Thoracic aorta (tissue), 2 donors: ENCODE results near the gene LRRC8A. TPM values are rescaled to one million over a fixed set of nuclear protein-coding genes. Genes with fewer than 3 reads are reported as not detected.
"Not testable (repeated sequence)": the region's sequence is repeated elsewhere in the genome, so short reads cannot be mapped to it uniquely, and the experiment has no call there.

Experiments used
- ATAC-seq: fragments of 150-250 bp; one replicate; pipeline ENCODE4 v1.8.0; 2017; ENCODE audit warnings: low read depth; ENCODE audit not compliant: insufficient number of reproducible peaks, low FRiP score
- DNase-seq: peaks from one replicate; pipeline ENCODE4 v3.0.0-alpha.2; 2020; ENCODE audit warnings: low spot score
- H3K27ac ChIP-seq, 2 donors: fragments of 200-600 bp; sonication (generic); 1 replicate in 1 of 2; 2 replicates in 1 of 2; pipeline ENCODE4 v1.5.1; 2016; ENCODE audit warnings: mild to moderate bottlenecking in 2 of 2, moderate library complexity in 2 of 2
- H3K27me3 ChIP-seq: fragments of 200-600 bp; sonication (generic); replicated peaks from 2 replicates; pipeline ENCODE4 v1.6.0; 2016; ENCODE audit warnings: mild to moderate bottlenecking; ENCODE audit not compliant: insufficient read depth
- H3K36me3 ChIP-seq: fragments of 200-600 bp; sonication (generic); one replicate; pipeline ENCODE4 v1.5.1; 2016
- H3K4me1 ChIP-seq, 2 donors: fragments of 200-600 bp; sonication (generic); 1 replicate in 1 of 2; 2 replicates in 1 of 2; pipeline versions ENCODE4 v1.5.1 to v1.6.0; 2016; ENCODE audit warnings: low read depth in 2 of 2, mild to moderate bottlenecking in 1 of 2; ENCODE audit not compliant: control insufficient read depth in 1 of 2
- H3K4me3 ChIP-seq: fragments of 200-600 bp; sonication (generic); 2 replicates; pipeline ENCODE4 v1.5.1; 2016; ENCODE audit warnings: mild to moderate bottlenecking
- H3K9me3 ChIP-seq: fragments of 200-600 bp; sonication (generic); 2 replicates; pipeline ENCODE4 v1.5.1; 2016
- total RNA-seq, 2 donors: library from RNA; depleted of rRNA; stranded (reverse); fragments of >200 nt; gene quantifications; one replicate each; pipeline versions ENCODE4 v1.1.0 to v1.2.3, GENCODE V29; 2016
- TF ChIP-seq, protein P1 (sequence below): fragments of 200-600 bp; sonication (generic); IDR thresholded peaks from one replicate; pipeline ENCODE4 v1.5.1; 2019; ENCODE audit warnings: antibody characterized with exemption

The LRRC8A gene
- total RNA-seq, 2 donors from 2014 or later = 125 to 161 TPM

DNA sequence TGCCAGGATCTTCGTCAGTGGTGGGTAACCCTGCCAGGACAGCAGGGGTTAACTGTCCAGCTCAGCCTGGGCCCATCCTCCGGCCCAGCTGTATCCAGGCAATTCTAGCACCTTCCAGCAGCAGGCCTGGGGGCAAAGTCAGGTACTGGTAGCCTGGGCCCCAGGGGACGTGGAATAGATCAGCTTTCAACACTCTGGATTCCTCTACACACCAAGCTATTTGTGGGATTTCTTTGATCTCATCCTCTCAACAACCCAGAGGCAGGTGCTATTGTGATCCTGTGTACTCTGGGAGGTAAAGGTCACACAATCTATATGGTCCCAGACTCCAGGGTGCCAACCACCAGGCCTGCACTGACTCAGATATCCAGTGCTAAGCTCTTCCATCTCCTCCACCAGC, 43.6 kb upstream of the LRRC8A start:
- H3K36me3 ChIP-seq = peaks cover 8% of the 10 kb centered on the region

DNA sequence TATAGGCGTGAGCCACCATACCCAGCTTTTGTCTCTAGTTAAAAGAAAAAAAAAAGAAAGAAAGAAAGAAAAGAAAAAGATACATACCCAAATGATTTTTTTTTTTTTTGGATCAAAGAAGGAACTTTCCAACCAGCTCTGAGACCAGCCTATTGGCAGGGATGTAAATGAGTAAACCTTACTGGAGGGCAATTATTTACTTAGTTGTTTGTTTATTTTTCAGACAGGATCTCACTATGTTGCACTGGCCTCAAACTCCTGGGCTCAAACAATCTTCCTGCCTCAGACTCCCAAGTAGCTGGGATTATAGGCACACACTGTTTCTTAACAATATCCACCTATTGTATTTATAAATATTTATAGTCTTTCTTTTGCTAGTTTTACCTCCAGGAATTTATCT, 41.4 kb upstream of the LRRC8A start:
- no peak overlapping the region for H3K4me3 ChIP-seq
- no peaks in the 10 kb centered on the region for H3K27me3 ChIP-seq
- no peak for DNase-seq
- TF ChIP-seq, protein P1, sequence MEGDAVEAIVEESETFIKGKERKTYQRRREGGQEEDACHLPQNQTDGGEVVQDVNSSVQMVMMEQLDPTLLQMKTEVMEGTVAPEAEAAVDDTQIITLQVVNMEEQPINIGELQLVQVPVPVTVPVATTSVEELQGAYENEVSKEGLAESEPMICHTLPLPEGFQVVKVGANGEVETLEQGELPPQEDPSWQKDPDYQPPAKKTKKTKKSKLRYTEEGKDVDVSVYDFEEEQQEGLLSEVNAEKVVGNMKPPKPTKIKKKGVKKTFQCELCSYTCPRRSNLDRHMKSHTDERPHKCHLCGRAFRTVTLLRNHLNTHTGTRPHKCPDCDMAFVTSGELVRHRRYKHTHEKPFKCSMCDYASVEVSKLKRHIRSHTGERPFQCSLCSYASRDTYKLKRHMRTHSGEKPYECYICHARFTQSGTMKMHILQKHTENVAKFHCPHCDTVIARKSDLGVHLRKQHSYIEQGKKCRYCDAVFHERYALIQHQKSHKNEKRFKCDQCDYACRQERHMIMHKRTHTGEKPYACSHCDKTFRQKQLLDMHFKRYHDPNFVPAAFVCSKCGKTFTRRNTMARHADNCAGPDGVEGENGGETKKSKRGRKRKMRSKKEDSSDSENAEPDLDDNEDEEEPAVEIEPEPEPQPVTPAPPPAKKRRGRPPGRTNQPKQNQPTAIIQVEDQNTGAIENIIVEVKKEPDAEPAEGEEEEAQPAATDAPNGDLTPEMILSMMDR = no peak
- no peak overlapping the region for H3K27ac ChIP-seq
- no peak for ATAC-seq
- H3K4me1 ChIP-seq = no peaks in the 10 kb centered on the region
- H3K9me3 ChIP-seq = no peaks in the 10 kb centered on the region
- H3K36me3 ChIP-seq = peaks cover 3% of the 10 kb centered on the region

More for the DNA sequence above, 43.6 kb upstream of the LRRC8A start:
- ATAC-seq = no peak
- H3K27ac ChIP-seq = no peak overlapping the region
- H3K9me3 ChIP-seq = no peaks in the 10 kb centered on the region
- TF ChIP-seq, protein P1 = no peak
- DNase-seq = no peak
- H3K27me3 ChIP-seq = no peaks in the 10 kb centered on the region
- H3K4me1 ChIP-seq = no peaks in the 10 kb centered on the region
- no peak overlapping the region for H3K4me3 ChIP-seq

DNA sequence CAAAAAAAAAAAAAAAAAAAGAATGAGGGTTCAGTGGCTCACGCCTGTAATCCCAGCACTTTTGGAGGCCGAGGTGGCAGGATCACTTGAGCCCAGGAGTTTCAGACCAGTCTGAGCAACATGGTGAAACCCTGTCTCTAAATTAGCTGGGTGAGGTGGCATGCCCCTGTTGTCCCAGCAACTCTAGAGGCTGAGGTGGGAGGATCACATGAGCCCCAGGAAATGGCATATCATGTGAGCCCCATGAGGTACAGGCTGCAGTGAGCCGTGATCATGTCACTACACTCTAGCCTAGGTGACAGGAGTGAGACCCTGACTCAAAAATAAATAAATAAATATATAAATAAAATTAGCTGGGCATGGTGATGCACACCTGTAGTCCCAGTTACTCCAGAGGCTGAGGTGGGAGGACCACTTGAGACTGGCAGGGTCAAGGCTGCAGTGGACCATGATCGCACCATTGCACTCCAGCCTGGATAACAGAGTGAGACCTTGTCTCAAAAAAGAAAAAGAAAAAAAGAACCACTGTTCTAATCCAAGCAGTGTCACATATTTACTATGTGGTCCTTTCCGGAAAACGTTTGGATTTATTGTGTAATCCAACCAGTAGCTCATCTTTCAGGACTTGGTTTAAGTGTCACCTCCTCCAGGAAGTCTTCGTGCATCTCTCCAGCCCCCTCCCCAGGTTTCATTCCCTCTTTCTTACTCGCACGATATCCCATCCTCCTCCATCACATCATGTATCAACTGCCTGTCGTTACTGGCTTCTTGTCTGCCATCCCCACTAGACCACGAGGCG, 40.0 kb upstream of the LRRC8A start:
- ATAC-seq (no peak), DNase-seq (no peak)
- H3K4me1 ChIP-seq = no peaks in the 10 kb centered on the region
- no peaks in the 10 kb centered on the region for H3K36me3 ChIP-seq
- no peaks in the 10 kb centered on the region for H3K27me3 ChIP-seq
- H3K27ac ChIP-seq = no peak overlapping the region
- no peaks in the 10 kb centered on the region for H3K9me3 ChIP-seq
- no peak overlapping the region for H3K4me3 ChIP-seq
- TF ChIP-seq, protein P1 = no peak

DNA sequence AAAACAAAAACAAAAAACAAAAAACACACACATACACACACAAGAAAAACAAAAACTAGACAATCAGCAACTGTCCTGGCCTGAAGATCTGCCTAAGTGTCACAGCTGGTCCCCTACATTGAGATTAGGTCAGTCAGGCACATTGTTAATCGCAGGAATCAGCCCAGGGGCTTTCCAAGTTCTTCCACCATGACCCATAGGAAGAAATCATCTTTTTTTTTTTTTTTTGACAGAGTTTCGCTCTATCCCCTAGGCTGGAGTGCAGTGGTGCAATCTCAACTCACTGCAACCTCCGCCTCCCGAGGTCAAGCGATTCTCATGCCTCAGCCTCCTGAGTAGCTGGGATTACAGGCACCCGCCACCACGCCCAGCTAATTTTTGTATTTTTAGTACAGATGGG, 38.8 kb upstream of the LRRC8A start:
- not testable (repeated sequence) for H3K4me1 ChIP-seq, DNase-seq, H3K9me3 ChIP-seq, H3K36me3 ChIP-seq, H3K27me3 ChIP-seq, ATAC-seq, H3K27ac ChIP-seq, H3K4me3 ChIP-seq

DNA sequence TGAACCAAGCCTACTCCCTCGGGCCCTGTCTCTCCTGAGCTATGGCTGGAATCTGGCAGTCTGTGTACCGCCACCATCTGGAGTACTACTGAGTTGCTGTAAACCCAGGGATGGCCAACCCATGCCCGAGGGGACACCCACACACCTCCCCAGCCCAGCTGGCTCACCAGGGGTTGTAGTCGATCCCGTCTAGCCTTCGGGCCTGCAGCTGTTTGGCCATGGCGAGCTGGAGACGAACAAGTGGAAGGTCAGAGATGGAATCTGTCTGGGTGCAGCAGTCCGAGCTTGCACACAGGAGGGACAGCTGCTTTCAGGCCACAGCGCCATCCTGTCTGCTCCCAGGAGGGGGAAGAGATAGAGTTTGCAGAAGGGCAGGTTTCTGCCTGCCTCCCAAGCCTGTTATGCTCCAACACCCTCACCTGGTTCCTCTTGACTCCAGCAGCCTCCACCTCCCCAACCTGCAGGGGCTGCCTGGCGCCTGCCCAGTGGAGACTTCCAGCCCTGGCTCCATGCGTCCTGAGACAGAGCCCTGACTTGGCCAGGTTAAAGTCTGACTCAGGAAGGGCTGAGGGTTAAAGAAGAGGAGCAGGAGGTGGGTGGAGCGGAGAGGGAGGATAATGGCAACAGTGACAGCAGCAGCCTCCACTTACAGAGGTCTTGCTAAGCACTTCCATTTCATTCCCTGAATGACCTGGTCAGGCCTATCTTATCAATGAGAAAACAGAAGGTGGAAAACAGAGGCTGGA, 36.6 kb upstream of the LRRC8A start:
- no peak overlapping the region for H3K4me3 ChIP-seq
- ATAC-seq (no peak), DNase-seq (no peak)
- no peaks in the 10 kb centered on the region for H3K36me3 ChIP-seq
- no peak overlapping the region for H3K27ac ChIP-seq
- no peaks in the 10 kb centered on the region for H3K9me3 ChIP-seq
- H3K27me3 ChIP-seq = no peaks in the 10 kb centered on the region
- no peaks in the 10 kb centered on the region for H3K4me1 ChIP-seq
- TF ChIP-seq, protein P1 = no peak
